ENCODE measurements around the gene ZBTB43.

GRCh38 chr9:126813072-126813471 is 8.2 kb downstream of the ZBTB43 start:
- TF ChIP-seq CTCF (IDR thresholded peaks at IDR 0.05) (no peak), ZFX (IDR thresholded peaks at IDR 0.05; ENCODE audit: borderline replicate concordance) (no peak)
